Esophagus muscularis mucosa (tissue), 3 donors: ENCODE measurements around the gene DAB1.

Experiments used
- POLR2A ChIP-seq: fragments of 450-650 bp; IDR thresholded peaks from one replicate; pipeline ENCODE4 v1.6.1; 2017; ENCODE audit warnings: antibody characterized with exemption, moderate library complexity, mild to moderate bottlenecking, low read depth
- POLR2AphosphoS5 ChIP-seq, 2 donors: sonication (generic); formaldehyde crosslinking; IDR thresholded peaks; one replicate each; pipeline ENCODE4 v1.6.1; 2017; ENCODE audit warnings: antibody characterized with exemption in 2 of 2
- TF ChIP-seq, protein P1 (sequence below), 3 experiments: fragments of 200-600 bp in 2 of 3; fragments of 450-650 bp in 1 of 3; sonication (generic) in 2 of 3; IDR thresholded peaks; one replicate each; pipeline ENCODE4 v1.5.1; 2017 to 2019; ENCODE audit warnings: antibody characterized with exemption in 3 of 3, mild to moderate bottlenecking in 2 of 3, moderate library complexity in 1 of 3

- TF ChIP-seq POLR2A (no peak), POLR2AphosphoS5 (IDR thresholded peaks at IDR 0.05) (no peak)
- TF ChIP-seq, protein P1, sequence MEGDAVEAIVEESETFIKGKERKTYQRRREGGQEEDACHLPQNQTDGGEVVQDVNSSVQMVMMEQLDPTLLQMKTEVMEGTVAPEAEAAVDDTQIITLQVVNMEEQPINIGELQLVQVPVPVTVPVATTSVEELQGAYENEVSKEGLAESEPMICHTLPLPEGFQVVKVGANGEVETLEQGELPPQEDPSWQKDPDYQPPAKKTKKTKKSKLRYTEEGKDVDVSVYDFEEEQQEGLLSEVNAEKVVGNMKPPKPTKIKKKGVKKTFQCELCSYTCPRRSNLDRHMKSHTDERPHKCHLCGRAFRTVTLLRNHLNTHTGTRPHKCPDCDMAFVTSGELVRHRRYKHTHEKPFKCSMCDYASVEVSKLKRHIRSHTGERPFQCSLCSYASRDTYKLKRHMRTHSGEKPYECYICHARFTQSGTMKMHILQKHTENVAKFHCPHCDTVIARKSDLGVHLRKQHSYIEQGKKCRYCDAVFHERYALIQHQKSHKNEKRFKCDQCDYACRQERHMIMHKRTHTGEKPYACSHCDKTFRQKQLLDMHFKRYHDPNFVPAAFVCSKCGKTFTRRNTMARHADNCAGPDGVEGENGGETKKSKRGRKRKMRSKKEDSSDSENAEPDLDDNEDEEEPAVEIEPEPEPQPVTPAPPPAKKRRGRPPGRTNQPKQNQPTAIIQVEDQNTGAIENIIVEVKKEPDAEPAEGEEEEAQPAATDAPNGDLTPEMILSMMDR (IDR thresholded peaks at IDR 0.05): no peak
Measured at GRCh38 chr1:57142169-57142568, 281.7 kb downstream of the DAB1 start.
